ENCODE results near the gene NFIB. TPM values are rescaled to one million over a fixed set of nuclear protein-coding genes. Genes with fewer than 3 reads are reported as not detected.

NFIB gene
- total and polyA plus RNA-seq, 2 of the 4 experiments (the other 2 are of a cell fraction): 1.4 to 2.0 TPM

DNA sequence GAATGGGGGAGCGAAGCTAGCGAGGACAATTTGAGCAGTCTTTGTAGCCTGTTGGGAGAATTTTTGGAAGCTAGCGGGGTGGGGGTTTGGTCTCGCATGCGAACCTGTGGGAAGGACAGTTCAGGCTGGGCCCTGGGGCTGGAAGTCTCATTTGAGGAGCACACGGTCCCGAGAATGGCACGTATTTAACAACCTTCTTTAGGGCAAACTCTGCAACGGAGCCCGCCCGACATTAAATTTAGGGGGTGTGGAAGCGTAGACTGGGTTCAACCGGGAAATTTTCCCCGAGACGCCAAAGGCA lies 35.2 kb upstream of the NFIB start:
- H3K4ac ChIP-seq (ENCODE audit: low read depth, low read length): no peak overlapping the region
- no peak overlapping the region for H4K5ac ChIP-seq (ENCODE audit: low read depth, low read length)
- H3K27me3 ChIP-seq (ENCODE audit: control insufficient read depth, insufficient read depth, low read length): peaks cover 93% of the 10 kb centered on the region
- H3K9ac ChIP-seq (ENCODE audit: low read depth, low read length): no peak overlapping the region
- H4K20me1 ChIP-seq (ENCODE audit: insufficient read depth, low read length): peaks cover 11% of the 10 kb centered on the region; the same call in 1 of the 2 replicates
- ChIA-PET CTCF (no interaction called here), POLR2A (ENCODE audit: unreplicated experiment) (no interaction called here)
- intact Hi-C loops (cut with micrococcal nuclease) (no loop called here), dilution Hi-C loops (cut with HindIII; ENCODE audit: low sequenced_read_pairs, unreplicated experiment) (no loop called here), in situ Hi-C loops (cut with MboI; ENCODE audit: low sequenced_read_pairs) (no loop called here)
- no peak overlapping the region for H4K91ac ChIP-seq (ENCODE audit: insufficient read depth, low read depth, low read length)
- H4K8ac ChIP-seq (ENCODE audit: low read depth in 2 of 2, low read length in 2 of 2): no peak overlapping the region
- no peak overlapping the region for H3K4me3 ChIP-seq (ENCODE audit: insufficient read depth, low read depth, low read length)
- no peak overlapping the region for H2AFZ ChIP-seq (replicated peaks; ENCODE audit: low read length, poor library complexity)
- no peak for TF ChIP-seq SMC3 (IDR thresholded peaks at IDR 0.05; ENCODE audit: low read depth, low read length)
- TF ChIP-seq, protein P1, sequence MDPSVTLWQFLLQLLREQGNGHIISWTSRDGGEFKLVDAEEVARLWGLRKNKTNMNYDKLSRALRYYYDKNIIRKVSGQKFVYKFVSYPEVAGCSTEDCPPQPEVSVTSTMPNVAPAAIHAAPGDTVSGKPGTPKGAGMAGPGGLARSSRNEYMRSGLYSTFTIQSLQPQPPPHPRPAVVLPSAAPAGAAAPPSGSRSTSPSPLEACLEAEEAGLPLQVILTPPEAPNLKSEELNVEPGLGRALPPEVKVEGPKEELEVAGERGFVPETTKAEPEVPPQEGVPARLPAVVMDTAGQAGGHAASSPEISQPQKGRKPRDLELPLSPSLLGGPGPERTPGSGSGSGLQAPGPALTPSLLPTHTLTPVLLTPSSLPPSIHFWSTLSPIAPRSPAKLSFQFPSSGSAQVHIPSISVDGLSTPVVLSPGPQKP (IDR thresholded peaks at IDR 0.05; ENCODE audit: borderline replicate concordance, low read depth, low read length): no peak
- TF ChIP-seq NFE2L2 (IDR thresholded peaks at IDR 0.05; ENCODE audit: low read depth, low read length): no peak
- TF ChIP-seq RAD21 (IDR thresholded peaks at IDR 0.05; ENCODE audit: low read length): no peak
- no peak for TF ChIP-seq FOS (IDR thresholded peaks at IDR 0.05; ENCODE audit: low read depth, low read length)
- TF ChIP-seq RFX5 (IDR thresholded peaks at IDR 0.05; ENCODE audit: low read depth, low read length): no peak
- no peak for TF ChIP-seq MAFK (IDR thresholded peaks at IDR 0.05; ENCODE audit: low read depth, low read length)
- no peak for TF ChIP-seq CEBPB (IDR thresholded peaks at IDR 0.05; ENCODE audit: low read depth, low read length)
- TF ChIP-seq, protein P2, sequence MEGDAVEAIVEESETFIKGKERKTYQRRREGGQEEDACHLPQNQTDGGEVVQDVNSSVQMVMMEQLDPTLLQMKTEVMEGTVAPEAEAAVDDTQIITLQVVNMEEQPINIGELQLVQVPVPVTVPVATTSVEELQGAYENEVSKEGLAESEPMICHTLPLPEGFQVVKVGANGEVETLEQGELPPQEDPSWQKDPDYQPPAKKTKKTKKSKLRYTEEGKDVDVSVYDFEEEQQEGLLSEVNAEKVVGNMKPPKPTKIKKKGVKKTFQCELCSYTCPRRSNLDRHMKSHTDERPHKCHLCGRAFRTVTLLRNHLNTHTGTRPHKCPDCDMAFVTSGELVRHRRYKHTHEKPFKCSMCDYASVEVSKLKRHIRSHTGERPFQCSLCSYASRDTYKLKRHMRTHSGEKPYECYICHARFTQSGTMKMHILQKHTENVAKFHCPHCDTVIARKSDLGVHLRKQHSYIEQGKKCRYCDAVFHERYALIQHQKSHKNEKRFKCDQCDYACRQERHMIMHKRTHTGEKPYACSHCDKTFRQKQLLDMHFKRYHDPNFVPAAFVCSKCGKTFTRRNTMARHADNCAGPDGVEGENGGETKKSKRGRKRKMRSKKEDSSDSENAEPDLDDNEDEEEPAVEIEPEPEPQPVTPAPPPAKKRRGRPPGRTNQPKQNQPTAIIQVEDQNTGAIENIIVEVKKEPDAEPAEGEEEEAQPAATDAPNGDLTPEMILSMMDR (conservative IDR thresholded peaks at IDR 0.05; ENCODE audit: low read depth, low read length): no peak
- H3K9me1 ChIP-seq (ENCODE audit: insufficient read depth, low read length): no peaks in the 10 kb centered on the region; the same call in 1 of the 2 replicates
- no peak overlapping the region for H2BK5ac ChIP-seq (ENCODE audit: low read depth, low read length, poor library complexity, severe bottlenecking)
- no peak overlapping the region for H3K4me2 ChIP-seq (ENCODE audit: low read depth, low read length)
- peaks cover 8% of the 10 kb centered on the region; the same call in 1 of the 2 replicates for H3K9me3 ChIP-seq (ENCODE audit: control insufficient read depth, insufficient read depth, low read length)
- ATAC-seq (ENCODE audit: low read depth): no peak
- no peaks in the 10 kb centered on the region for H3K36me3 ChIP-seq (ENCODE audit: control insufficient read depth, insufficient read depth, low read length)
- no peak overlapping the region for H2BK15ac ChIP-seq (ENCODE audit: low read depth, low read length)
- WGBS, 2 experiments (ENCODE audit: extremely low coverage in 2 of 2, insufficient read length in 1 of 2): 8% methylated on average over 5 of the region's 15 CpGs; no CpG with 5 or more reads in 1 of the 2 experiments
- no peak for DNase-seq
- H3K4me1 ChIP-seq (ENCODE audit: control insufficient read depth, insufficient read depth, low read length): peaks cover 2% of the 10 kb centered on the region; the same call in 1 of the 2 replicates
- H2BK20ac ChIP-seq (ENCODE audit: low read depth, low read length): no peak overlapping the region
- H3K27ac ChIP-seq (ENCODE audit: insufficient read depth, low read length): no peak overlapping the region
- no peaks in the 10 kb centered on the region for H3K79me1 ChIP-seq (ENCODE audit: low read depth in 1 of 2, low read length in 2 of 2)
- BruUV-seq (replicated peaks): no TSS peak
- no peak overlapping the region for H2AK5ac ChIP-seq (ENCODE audit: low read depth, low read length)
- H3K14ac ChIP-seq (replicated peaks; ENCODE audit: low read depth, low read length): no peak overlapping the region
- H3K18ac ChIP-seq (ENCODE audit: low read depth, low read length): no peak overlapping the region
- H2BK120ac ChIP-seq (ENCODE audit: low read depth, low read length): no peak overlapping the region
- no peak overlapping the region for H3K23ac ChIP-seq (ENCODE audit: low read depth, low read length)
- no peak overlapping the region for H3K56ac ChIP-seq (ENCODE audit: extremely low read depth, insufficient read depth, low read length)
- no peak overlapping the region for H2AK9ac ChIP-seq (replicated peaks; ENCODE audit: low read depth, low read length, poor library complexity)
